GM12891 (cell line): Measurements from ENCODE around the gene CD200.
A peak's percentile ranks its signal among the peaks of the same experiment; 100 is the strongest.

ENCODE experiments used
- PAX5 ChIP-seq: IDR thresholded peaks from 2 replicates; pipeline ENCODE4 v1.6.1; 2011; ENCODE audit warnings: low read length, moderate library complexity, mild to moderate bottlenecking; ENCODE audit not compliant: insufficient read depth, severe bottlenecking
- POLR2A ChIP-seq: IDR thresholded peaks from 2 replicates; pipeline ENCODE4 v1.6.1; 2011; ENCODE audit warnings: low read depth, low read length, control low read depth
- POLR2AphosphoS5 ChIP-seq: IDR thresholded peaks from 2 replicates; pipeline ENCODE4 v1.6.1; 2011; ENCODE audit warnings: low read depth, low read length, control low read depth
- POU2F2 ChIP-seq: IDR thresholded peaks from 2 replicates; pipeline ENCODE4 v1.6.1; 2011; ENCODE audit warnings: low read depth, mild to moderate bottlenecking, control low read depth, low read length, moderate library complexity
- SPI1 ChIP-seq: IDR thresholded peaks from 2 replicates; pipeline ENCODE4 v1.6.1; 2011; ENCODE audit warnings: low read depth, low read length, control low read depth
- TAF1 ChIP-seq: IDR thresholded peaks from 2 replicates; pipeline ENCODE4 v1.6.1; 2011; ENCODE audit warnings: low read depth, low read length, control low read depth

- no peak for TF ChIP-seq POLR2A
- TF ChIP-seq POLR2AphosphoS5, result no peak
- TF ChIP-seq TAF1, result no peak
- peak; percentile 69 for TF ChIP-seq SPI1
- no peak for TF ChIP-seq POU2F2
- TF ChIP-seq PAX5, result no peak
Measured at GRCh38 chr3:112405845-112406244, 72.9 kb downstream of the CD200 start.
